NCI-H1694 (cell line): ENCODE results near the gene PPP1R14B.

Experiments used
- DNase-seq: peaks from one replicate; lab custom pipeline; 2025; lab: John Stamatoyannopoulos, UW

The PPP1R14B gene, protein sequence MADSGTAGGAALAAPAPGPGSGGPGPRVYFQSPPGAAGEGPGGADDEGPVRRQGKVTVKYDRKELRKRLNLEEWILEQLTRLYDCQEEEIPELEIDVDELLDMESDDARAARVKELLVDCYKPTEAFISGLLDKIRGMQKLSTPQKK

GRCh38 chr11:64246871-64247728 is at the start of gene PPP1R14B:
TSS of gene PPP1R14B (minus strand) at chr11:64246943. CDS start at chr11:64246673, 270 bp downstream.
- DNase-seq, result peak; percentile 64

DNA sequence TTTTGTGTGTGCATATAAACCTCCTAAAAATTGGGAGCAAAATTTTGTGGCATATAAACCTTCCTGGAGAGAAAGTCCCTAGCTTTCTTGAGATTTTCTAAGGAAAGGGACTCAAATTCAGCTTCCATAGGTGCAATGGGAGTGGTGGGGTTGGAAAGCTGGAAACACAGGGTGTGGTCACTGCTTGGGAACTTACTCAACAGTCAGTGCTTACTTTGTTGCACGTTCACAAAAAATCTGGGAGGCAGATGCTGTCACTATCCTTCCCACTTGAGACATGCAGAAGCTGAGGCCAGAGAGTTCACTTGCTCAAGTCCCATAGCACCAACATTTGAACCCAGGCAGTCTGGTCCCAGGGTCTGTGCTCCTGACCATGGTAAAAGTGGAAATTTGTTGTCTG is 49.5 kb upstream of the PPP1R14B start:
- DNase-seq, result no peak

- DNase-seq, result no peak
Measured at GRCh38 chr11:64295760-64296159, 49.0 kb upstream of the PPP1R14B start.

GRCh38 chr11:64294774-64295173 is 48.0 kb upstream of the PPP1R14B start:
- no peak for DNase-seq

DNA sequence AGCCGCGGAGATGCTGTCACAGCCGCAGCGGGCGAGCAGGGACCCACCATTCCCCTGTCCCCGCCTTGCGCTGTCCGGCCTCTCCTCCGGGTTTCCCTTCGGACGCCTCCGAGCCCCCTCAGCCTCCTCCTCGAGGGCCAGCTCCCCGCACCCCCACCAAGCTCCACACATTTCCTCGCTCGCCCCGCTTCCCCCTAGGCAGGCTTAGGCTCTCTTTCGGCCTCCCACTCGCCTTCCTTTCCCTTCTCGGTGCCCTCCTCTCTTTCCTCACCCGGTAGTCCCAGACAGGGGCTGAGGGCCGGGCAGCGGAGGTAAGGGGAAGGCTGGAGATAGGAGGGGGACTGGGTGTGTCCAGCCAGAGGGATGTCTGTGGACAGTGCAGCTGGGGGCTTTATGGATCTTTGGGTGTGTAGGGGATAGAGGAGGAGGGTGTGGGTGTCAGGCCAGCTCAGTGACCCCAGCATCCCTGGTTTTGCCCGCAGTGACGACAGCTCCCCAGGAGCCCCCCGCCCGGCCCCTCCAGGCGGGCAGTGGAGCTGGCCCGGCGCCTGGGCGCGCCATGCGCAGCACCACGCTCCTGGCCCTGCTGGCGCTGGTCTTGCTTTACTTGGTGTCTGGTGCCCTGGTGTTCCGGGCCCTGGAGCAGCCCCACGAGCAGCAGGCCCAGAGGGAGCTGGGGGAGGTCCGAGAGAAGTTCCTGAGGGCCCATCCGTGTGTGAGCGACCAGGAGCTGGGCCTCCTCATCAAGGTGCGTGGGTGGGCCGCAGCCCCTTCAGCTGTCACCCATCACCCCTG is 45.9 kb upstream of the PPP1R14B start:
- no peak for DNase-seq

- no peak for DNase-seq
Measured at GRCh38 chr11:64291752-64292459, 45.2 kb upstream of the PPP1R14B start.

DNA sequence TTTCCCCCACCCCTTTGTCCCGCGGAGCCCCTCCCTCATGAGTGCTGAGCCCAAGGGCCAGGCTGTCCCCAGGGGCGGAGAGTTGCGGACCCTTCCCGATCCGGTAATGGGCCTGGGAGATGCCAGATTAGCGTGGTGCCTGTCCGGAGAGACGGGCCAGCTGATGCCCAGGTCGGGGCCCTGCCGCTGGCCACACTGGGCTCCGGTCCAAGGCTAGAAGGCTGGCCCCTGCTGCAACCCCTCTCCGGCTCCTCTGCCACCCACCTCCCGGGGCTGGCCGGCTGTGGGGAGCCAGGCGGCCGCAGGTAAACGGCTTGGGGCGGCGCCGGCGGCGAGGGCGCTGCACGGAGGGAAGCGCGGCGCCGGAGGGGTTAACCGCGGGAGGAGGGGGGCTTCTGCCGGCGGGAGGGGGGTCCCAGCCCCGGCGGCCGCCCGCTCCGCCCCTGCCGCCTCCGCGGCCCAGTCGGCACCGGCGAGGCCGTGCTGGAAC is 44.6 kb upstream of the PPP1R14B start, which contains the start of gene KCNK4:
Gene KCNK4, plus strand, starts transcription at position 41 of the 490 bp plus-strand sequence. CDS start 1,717 bp downstream, outside the sequence.
- DNase-seq, result no peak

DNA sequence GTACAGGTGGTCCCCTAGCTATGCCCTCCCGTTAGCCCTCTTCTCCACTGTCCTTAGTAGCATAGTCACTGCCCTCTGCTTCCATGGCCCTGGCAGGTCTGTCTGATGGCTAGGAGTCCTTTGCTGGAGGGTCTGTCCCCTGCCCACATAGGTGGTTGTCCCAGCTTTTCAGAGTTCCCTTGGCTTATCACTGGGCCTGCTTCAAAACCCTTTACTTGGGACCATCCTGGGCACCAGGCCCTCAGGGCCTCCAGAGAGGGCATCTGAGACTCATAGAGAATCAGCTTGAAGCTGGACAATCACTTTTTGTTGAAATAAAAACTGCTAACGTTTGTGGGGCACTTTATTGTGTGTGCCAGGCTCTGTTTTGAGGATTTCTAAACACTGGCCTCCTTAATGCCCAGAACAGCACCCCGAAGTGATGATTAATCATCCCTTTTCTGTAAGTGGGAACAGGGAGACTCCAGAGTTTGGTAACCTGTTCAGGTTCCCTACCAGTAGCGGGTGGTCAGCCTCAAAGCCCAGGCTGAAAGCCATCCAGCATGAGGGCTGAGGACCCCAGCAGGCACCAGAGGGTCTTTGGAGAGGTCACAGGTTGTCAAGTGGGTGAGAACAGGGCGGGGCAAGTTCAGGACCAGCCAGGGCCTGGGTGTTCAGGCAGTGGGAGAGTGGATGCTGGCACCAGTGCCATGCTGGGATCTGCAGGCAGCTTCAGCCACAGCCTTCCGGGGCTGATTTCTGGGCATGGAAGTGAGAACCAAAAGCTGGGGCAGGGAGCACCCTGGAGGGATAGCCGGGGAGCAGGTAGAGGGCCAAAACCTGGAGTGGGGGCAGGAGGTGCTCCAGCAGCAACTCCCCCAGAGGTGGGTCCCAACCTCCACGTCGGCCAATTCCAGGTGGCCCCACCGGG is 43.9 kb upstream of the PPP1R14B start:
- DNase-seq, result no peak

- no peak for DNase-seq
Measured at GRCh38 chr11:64289002-64289564, 42.3 kb upstream of the PPP1R14B start.

DNA sequence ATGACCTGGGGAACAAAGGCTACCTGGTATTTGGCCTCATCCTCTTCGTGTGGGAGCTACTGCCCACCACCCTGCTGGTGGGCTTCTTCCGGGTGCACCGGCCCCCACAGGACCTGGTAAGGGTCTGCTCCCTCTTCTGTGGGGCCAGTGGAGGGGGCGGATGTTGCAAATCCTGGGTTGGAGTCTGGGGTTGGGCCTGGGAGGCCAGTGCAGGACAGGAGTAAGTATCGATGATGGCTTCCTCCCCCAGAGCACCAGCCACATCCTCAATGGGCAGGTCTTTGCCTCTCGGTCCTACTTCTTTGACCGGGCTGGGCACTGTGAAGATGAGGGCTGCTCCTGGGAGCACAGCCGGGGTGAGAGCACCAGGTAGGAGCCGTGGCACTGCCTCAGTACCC is 41.6 kb upstream of the PPP1R14B start:
- no peak for DNase-seq

- no peak for DNase-seq
Measured at GRCh38 chr11:64287676-64288352, 41.1 kb upstream of the PPP1R14B start.

DNA sequence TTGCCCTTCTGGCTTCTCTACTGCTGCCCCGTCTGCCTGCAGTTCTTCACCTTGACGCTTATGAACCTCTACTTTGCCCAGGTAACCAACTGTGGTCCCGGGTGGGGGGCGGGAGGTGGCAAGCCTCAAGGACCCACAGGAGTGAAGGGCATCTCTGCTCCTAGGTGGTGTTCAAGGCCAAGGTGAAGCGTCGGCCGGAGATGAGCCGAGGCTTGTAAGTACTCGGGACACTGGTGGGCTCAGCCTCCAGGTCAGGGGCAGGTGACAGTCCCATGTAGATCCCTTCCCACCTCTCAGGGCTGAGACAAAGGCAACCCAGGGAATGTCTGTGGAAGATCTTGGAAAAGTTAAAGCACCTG is 40.0 kb upstream of the PPP1R14B start:
- no peak for DNase-seq

DNA sequence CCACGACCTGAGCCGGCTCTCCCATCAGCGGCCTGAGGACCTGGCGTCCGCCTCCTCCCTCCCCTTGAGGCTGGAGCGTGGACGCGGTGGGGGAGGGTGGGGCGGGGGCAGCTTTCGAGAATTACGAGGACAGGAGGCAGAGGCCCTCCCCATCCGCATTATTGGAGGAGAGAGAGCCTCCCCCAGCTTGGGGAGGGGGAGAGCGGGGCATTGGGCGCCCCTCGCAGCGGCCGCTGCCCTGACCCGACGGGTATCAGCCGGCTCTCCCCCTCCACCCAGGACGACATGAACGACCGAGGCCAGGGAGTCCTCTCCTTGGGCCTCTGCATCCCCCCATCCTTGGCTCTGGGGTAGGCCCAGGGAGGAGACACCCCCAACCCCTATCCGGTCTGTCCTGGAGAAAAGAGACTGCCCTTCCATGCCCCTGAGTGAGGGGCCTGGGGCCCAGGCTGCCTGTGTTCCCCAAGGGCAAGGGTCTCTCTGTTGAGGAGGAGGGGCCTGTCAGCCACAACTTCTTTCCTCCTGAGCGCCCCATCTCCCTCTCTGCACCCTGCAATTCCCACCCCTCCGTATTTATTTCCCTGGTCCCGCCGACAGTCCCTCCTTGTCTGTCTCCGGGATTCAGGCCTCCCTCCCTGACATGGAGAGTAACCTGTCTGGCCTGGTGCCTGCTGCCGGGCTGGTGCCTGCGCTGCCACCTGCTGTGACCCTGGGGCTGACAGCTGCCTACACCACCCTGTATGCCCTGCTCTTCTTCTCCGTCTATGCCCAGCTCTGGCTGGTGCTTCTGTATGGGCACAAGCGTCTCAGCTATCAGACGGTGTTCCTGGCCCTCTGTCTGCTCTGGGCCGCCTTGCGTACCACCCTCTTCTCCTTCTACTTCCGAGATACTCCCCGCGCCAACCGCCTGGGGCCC is 39.4 kb upstream of the PPP1R14B start:
- peak; percentile 40 for DNase-seq

DNA sequence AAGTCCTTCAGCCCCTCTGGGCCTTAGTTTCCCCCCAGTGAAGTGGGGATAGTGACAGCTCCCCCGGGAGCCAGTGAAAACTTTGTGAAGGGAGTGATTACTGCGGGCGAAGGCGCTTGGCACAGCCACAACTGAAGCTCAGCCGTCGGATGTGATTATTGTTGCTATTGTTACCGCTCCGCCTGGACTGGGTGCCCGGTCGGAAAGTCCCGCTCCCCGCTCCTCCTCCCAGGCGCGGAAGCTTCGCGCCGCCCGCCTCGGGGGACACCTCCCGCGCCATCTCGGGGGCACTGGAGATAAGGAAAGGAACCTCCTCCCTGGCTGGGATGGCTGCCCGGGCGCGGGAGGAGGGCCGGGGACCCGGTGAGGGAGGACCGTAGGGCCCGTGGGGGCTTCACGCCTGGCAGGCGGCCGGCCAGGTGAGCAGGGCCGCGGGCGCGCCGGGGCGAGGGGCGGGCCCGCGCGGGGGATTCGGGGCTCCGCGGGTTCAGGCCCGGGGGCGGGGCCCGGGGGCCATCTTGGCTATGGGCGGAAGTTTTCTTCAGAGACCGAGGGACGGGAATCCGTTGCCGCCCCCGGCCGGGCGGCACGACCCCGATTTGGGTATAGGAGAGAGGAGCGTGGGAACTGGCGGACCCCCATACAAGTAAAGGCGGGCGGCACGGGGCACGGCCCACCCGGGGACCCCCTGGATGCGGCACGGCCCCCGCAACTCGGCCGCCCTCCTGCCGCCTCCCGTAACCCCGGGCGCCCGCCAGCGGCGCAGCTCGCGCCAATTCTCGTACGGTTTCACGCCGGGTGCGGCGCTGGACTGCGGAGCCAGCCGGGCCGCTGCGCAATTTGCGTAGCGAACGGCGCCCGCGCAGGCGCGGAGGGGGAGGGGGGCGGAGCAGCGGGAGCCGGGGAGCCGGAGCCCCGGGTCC is 38.5 kb upstream of the PPP1R14B start, which contains the start of gene GPR137:
Gene GPR137, plus strand, starts transcription at position 887 of the 923 bp plus-strand sequence. CDS start 677 bp downstream, outside the sequence.
- DNase-seq, result peak; percentile 45

- DNase-seq, result peak; percentile 79
Measured at GRCh38 chr11:64284048-64284961, 37.6 kb upstream of the PPP1R14B start, which contains the start of gene BAD. TSS of gene BAD (minus strand) at chr11:64284665. CDS start at chr11:64284368, 297 bp downstream.

DNA sequence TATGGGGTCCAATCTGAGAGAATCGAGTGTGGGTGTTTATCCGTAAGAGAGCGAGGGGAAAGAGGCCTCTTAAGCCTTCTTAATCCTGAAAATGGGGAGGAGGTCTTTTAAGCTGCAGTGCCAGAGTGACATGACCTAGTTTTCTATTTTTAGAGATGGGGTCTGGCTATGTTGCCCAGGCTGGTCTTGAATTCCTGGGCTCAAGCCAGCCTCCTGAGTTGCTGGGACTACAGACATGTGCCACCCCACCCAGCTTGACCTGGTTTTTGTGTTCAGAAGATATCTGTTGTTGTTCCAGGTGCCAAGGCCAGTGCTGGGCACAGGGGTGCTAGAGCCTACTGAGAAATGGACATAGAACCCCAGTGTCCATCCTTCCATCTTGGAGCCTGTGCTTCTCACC is 36.3 kb upstream of the PPP1R14B start:
- no peak for DNase-seq
